Stomach smooth muscle (tissue), 2 donors: ENCODE results near the gene ARHGAP23.

Source experiments
- H3K27ac ChIP-seq: one replicate; pipeline ENCODE4 v1.7.0; 2013; ENCODE audit warnings: mild to moderate bottlenecking, low read length, inconsistent platforms
- H3K27me3 ChIP-seq, 2 donors: one replicate each; pipeline ENCODE4 v1.7.0; 2013; ENCODE audit warnings: low read length in 2 of 2; ENCODE audit not compliant: insufficient read depth in 2 of 2, control insufficient read depth in 1 of 2
- H3K36me3 ChIP-seq, 2 donors: one replicate each; pipeline ENCODE4 v1.7.0; 2013; ENCODE audit warnings: low read length in 2 of 2; ENCODE audit not compliant: control insufficient read depth in 2 of 2, insufficient read depth in 2 of 2
- H3K4me1 ChIP-seq: one replicate; pipeline ENCODE4 v1.7.0; 2013; ENCODE audit warnings: low read length; ENCODE audit not compliant: control insufficient read depth, insufficient read depth
- H3K4me3 ChIP-seq, 2 donors: one replicate each; pipeline ENCODE4 v1.7.0; 2013; ENCODE audit warnings: low read length in 2 of 2
- H3K9ac ChIP-seq, 2 donors: one replicate each; pipeline ENCODE4 v1.7.0; 2013; ENCODE audit warnings: low read length in 2 of 2, mild to moderate bottlenecking in 1 of 2
- H3K9me3 ChIP-seq, 2 donors: one replicate each; pipeline ENCODE4 v1.7.0; 2013; ENCODE audit warnings: low read length in 2 of 2; ENCODE audit not compliant: control insufficient read depth in 2 of 2
- donor health status: healthy.
- donor health status: Pancreatic carcinoma.

ARHGAP23 gene

DNA sequence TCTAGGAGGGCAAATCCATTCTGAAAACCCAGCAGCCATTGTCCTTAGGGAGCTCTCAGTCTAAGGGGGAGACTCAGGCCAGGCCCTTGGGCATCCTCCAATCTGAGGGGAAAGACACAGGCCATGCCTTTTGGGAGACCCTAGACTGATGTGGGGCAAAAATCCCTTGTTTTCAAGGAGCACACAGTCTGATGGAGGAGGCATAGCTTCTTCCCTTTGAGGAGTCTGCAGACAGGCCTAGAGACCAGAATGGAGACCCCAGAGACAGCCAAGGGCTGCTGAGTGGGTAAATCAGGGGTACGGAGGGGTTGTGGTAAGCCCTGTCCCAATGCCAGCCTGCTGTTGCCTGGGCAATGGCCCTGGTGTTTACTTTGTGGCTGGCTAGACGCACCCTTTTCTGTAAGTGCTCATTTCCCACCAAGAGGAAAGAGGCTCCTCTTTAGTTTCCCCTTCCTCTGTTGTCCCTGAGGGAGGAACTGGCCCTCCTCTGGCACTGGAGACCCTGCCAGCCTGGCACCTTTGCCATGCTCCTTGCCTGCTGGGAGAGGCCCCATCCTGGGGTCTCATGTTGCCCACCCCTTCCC lies 19.3 kb downstream of the ARHGAP23 start:
- Histone ChIP-seq H3K4me3 (no peak overlapping the region), H3K27me3 (no peaks in the 10 kb centered on the region), H3K27ac (no peak overlapping the region), H3K9ac (peak overlapping the region in 1 of 2 donors; percentile 29), H3K9me3 (no peaks in the 10 kb centered on the region), H3K4me1 (peaks cover 46% of the 10 kb centered on the region), H3K36me3 (no peaks in the 10 kb centered on the region)

DNA sequence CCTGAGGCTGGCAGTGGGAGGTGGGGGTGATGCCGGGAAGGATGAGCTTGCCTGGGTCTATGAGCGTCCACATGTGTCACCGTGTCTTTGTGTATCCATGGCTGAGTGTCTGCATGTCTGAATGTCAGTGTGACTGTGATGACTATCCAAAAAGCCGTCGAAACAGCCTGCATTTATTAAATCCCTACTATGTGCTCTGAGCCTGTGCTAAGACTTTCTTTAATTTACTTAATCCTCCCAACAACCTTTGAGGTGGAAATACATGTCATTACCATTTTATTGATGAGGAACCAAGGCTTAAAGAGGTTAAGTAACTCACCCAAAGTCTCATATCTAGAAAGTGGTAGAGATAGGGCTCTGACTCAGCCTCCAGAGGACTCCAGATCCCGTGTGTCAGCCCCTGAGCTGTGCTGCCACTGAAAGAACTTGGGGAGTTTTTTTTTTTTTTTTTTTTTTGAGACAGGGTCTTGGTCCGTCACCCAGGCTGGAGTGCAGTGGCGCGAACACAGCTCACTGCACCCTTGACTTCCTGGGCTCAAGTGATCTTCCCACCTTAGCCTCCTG lies 20.0 kb downstream of the ARHGAP23 start:
- Histone ChIP-seq H3K9ac (no peak overlapping the region), H3K36me3 (no peaks in the 10 kb centered on the region), H3K4me3 (no peak overlapping the region), H3K27ac (no peak overlapping the region), H3K4me1 (peaks cover 46% of the 10 kb centered on the region), H3K27me3 (no peaks in the 10 kb centered on the region), H3K9me3 (no peaks in the 10 kb centered on the region)

DNA sequence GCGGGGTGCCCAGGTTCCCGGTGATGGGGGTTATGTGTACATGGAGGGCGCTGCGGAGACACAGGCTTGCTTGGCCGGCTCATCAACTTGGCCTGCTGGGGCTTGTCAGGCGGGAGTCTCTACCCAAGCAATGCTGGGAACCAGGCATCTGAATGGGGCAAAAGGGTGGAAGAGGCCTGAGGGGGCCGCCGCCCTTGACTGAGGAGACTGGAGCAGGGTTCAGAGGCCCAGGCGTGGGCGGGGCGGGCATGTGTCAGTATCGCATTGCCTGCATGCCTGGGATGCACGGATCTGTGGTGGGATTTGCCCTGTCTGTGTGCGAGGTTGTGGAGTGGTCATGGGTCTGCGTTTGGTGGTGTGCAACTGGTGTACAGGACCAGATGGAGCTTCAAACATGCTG lies 21.1 kb downstream of the ARHGAP23 start:
- peaks cover 42% of the 10 kb centered on the region for H3K4me1 ChIP-seq
- no peaks in the 10 kb centered on the region for H3K36me3 ChIP-seq
- H3K9me3 ChIP-seq, result no peaks in the 10 kb centered on the region
- no peak overlapping the region for H3K4me3 ChIP-seq
- no peak overlapping the region for H3K27ac ChIP-seq
- no peaks in the 10 kb centered on the region for H3K27me3 ChIP-seq
- no peak overlapping the region for H3K9ac ChIP-seq

DNA sequence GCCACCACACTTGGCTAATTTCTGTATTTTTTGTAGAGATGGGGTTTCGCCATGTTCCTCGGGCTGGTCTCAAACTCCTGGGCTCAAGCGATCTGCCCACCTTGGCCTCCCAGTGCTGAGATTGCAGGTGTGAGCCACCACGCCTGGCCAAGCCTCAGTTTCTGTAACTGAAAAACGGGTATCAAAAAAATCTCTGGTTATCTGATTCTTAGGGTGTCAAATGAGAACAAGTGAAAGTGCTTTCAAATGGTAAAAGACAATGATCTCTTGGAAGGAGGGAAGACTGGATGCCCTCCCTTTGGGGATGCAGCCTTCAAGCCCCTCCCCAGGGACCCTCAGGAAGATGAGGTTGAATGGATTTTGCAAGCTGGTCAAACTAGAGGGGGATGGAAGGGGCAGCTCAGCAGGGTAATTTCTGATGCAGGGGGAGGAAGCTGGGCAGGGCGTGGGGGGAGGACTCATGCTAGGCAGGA lies 22.3 kb downstream of the ARHGAP23 start:
- Histone ChIP-seq H3K4me1 (peaks cover 51% of the 10 kb centered on the region), H3K9me3 (no peaks in the 10 kb centered on the region), H3K36me3 (no peaks in the 10 kb centered on the region), H3K27me3 (no peaks in the 10 kb centered on the region), H3K4me3 (no peak overlapping the region), H3K27ac (no peak overlapping the region), H3K9ac (peak overlapping the region in 1 of 2 donors; percentile 22)

DNA sequence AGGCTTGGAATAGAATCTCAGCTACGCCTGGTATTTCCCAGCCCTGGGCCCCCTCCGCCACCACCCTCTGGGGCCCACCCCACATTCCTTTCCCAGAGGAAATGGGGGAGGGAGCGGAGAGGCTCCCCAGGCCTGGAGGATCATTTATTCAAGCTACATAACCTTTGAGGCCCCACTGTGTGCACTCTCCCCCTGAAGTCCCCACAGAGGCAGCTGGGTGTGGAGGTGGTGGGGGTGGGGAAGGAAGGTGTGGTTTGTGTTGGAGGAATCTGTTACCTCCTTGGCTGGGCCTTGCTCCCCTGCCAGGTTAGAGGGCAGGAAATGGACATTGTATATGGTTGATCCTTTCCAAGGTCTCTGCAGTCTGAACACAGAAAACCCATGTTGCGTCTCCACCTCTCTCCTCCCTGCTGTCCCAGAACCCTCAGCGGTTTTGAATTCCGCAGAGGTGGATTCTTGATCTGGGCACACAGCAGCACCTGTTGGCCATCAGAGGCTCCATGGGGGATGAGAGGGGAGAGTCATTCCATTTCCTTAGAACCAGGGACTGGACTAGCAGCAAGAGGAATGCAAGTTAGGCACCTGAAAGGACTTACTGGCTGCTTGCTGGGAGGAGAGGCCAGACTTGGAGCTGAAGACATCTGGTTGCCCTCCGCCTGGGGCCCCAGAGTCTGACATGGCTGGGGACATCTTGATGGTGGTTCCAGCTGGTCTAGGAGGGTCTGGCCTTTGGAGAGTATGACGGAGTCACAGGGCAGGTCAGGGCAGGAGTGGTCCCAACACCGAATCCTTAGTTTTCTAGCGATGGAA lies 23.0 kb downstream of the ARHGAP23 start:
- Histone ChIP-seq H3K9ac (peak overlapping the region in 1 of 2 donors; percentile 22), H3K27ac (peak overlapping the region; percentile 60), H3K4me1 (peaks cover 58% of the 10 kb centered on the region), H3K4me3 (peak overlapping the region; percentile 3 to 47), H3K27me3 (no peaks in the 10 kb centered on the region), H3K36me3 (no peaks in the 10 kb centered on the region), H3K9me3 (no peaks in the 10 kb centered on the region)

DNA sequence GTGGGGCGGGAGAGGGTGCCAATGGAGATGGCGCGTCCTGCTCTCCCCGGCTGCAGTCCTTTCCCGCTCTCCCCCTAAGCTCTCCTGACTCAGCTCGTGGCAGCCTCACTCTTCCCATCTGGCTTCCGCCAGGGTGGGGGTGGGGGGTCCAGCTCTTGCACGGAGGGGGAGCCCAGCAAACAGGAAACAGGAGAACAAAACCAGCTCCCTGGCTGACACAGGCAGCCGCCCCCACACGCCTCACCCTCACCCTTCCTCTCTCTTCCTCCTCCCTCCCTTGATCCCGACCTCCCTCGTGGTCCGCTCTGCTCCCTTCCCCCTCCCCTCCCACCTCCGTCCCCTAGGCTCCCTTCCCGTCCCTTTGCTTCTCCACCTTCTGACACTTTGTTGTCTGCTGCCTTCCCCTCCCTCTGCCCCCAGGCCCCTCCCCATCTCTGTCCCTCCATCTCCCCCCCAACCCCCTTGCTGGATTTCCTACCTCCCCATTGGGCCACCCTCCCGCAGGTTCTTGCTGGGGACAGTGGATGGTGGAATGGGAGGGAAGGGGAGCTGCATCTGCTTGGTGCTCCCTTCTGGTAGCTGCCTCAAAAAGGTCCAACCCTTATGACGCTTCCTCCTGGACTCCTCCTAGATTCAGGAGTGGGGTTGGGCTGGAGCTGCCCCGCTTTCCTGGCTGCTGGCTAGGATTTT lies 23.7 kb downstream of the ARHGAP23 start:
- peaks cover 59% of the 10 kb centered on the region for H3K4me1 ChIP-seq
- H3K9ac ChIP-seq, result peak overlapping the region in 1 of 2 donors; percentile 33
- no peaks in the 10 kb centered on the region for H3K27me3 ChIP-seq
- peak overlapping the region; percentile 3 to 47 for H3K4me3 ChIP-seq
- H3K36me3 ChIP-seq, result no peaks in the 10 kb centered on the region
- no peaks in the 10 kb centered on the region for H3K9me3 ChIP-seq
- peak overlapping the region; percentile 60 for H3K27ac ChIP-seq

DNA sequence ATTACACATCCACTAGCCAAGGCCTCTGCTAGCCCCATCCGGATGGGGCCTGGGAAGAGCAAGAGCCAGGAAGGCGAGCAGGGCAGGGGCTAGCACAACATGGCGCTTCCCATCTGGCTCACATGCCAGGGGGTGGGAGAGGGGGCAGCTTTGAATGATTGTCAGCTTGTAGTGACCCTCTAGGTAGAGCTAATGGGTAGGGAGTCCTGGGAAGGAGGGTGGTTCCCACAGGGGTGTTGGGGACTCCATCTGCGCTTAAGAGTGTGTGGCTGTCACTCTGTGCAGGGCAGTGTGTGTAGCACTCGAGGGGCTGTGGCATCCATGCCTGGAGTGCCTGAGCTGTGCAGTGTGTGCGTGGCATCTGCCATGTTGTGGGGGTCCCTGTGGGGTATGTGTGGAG lies 24.5 kb downstream of the ARHGAP23 start:
- Histone ChIP-seq H3K9ac (no peak overlapping the region), H3K4me3 (peak overlapping the region; percentile 36 to 57), H3K27me3 (no peaks in the 10 kb centered on the region), H3K4me1 (peaks cover 64% of the 10 kb centered on the region), H3K27ac (peak overlapping the region; percentile 60), H3K36me3 (no peaks in the 10 kb centered on the region), H3K9me3 (no peaks in the 10 kb centered on the region)

DNA sequence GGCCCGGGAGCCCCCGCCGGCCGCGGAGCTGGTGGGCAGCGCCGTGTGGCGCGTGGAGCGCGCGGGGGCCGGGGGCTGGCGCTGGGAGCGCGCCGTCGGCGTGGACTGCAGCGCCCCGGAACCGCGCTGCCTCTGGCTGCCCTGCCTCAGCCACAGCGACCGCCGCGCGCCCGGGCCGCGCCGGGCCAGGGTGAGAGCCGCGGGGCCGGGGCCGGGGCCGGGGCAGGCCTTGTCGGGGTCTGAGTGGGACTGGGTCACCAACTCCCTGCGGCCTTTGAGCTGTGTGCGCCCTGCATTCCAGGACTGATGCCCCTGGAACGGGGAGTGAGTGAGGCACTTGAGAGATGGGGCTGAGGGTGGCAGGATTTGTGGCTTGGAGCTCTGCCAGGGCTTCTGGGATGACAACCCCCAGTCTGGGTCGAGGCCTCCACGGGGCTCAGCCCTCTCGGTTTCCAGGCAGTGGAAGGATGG lies 25.7 kb downstream of the ARHGAP23 start:
- Histone ChIP-seq H3K4me1 (peaks cover 67% of the 10 kb centered on the region), H3K27ac (peak overlapping the region; percentile 69), H3K9ac (peak overlapping the region; percentile 58), H3K36me3 (peaks cover 3% of the 10 kb centered on the region in 2 donors), H3K4me3 (peak overlapping the region; percentile 46 to 69), H3K27me3 (no peaks in the 10 kb centered on the region), H3K9me3 (no peaks in the 10 kb centered on the region)

DNA sequence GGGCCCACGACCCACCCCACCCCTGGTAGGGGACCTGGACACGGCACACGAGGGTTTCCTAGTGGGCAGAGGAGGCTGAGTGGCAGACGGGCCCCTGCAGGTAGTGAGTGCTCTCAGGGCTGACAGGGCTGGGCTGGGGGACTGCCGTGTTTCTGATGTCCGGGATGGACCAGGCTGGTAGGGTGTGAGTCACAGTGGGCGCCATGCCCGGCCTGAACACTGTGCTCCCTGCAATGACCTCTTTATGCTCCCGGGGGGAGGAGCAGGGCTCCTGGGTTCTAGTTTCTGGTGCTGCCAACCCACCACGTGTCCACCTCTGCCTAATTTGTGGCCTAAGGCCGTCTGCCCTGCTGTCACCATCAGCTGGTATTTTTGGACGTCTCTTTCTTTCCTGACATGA lies 26.3 kb downstream of the ARHGAP23 start:
- Histone ChIP-seq H3K27ac (peak overlapping the region; percentile 69), H3K4me1 (peaks cover 64% of the 10 kb centered on the region), H3K4me3 (peak overlapping the region; percentile 46 to 69), H3K9ac (peak overlapping the region; percentile 58), H3K36me3 (peaks cover 3 to 8% of the 10 kb centered on the region in 2 donors), H3K9me3 (no peaks in the 10 kb centered on the region), H3K27me3 (no peaks in the 10 kb centered on the region)

DNA sequence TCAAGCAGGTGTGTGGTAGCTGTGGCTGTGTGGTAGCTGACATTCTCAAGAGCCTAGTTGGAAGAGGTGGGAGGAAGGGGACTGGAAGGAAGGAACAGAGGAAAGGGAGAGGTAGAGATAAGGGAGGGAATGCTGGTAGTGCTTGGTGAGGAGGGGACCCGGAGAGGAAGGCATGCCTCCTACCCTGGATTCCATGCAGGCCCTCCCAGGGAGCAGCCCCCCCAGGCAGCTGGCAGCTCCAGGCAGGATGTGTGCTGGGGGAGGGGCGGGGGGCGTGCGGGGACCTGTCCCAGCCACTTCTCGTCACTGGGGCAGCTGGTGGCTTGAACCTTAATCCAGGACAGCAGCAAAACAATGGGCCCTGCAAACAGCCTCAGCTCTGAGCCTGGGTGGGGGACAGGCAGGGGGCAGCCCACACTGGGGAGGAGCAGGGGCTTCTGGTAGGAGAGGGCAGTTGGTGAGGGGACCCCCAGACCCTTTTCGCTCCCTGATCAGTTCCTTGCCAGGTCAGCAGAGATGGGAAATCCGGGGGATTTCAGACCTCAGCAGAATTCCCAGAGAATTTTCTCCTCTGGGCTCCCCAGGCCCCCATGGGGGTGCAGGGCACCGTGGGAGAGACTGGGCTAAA lies 27.1 kb downstream of the ARHGAP23 start:
- Histone ChIP-seq H3K4me3 (peak overlapping the region in 1 of 2 donors; percentile 69), H3K27me3 (no peaks in the 10 kb centered on the region), H3K9me3 (no peaks in the 10 kb centered on the region), H3K27ac (peak overlapping the region; percentile 69), H3K4me1 (peaks cover 58% of the 10 kb centered on the region), H3K36me3 (peaks cover 3 to 15% of the 10 kb centered on the region in 2 donors), H3K9ac (peak overlapping the region; percentile 58)
